Stimulated activated naive CD8-positive, alpha-beta T cell treated with anti-CD3 and anti-CD28 coated beads, Interleukin-15, amount 100 ng/mL, for 72 hours (primary cell): Measurements from ENCODE around the gene CNRIP1.

Experiments used
- ATAC-seq: fragments of 150-1000 bp; cut with Tn5 transposase; 2 replicates; pipeline ENCODE4 v1.10.0; 2021; ENCODE audit warnings: mild to moderate bottlenecking, moderate library complexity
- DNase-seq, 2 donors: peaks; one replicate each; pipeline ENCODE4 v3.0.0; 2021 to 2022
- H3K27ac Mint-ChIP-seq, 2 donors: one replicate each; pipeline ENCODE4 v1.8.0; 2022; ENCODE audit warnings: mild to moderate bottlenecking in 2 of 2, mixed read lengths in 2 of 2, moderate library complexity in 2 of 2
- H3K27me3 Mint-ChIP-seq: one replicate; pipeline ENCODE4 v1.8.0; 2022; ENCODE audit warnings: mixed read lengths
- H3K4me1 Mint-ChIP-seq: one replicate; pipeline ENCODE4 v1.8.0; 2022; ENCODE audit warnings: mild to moderate bottlenecking, mixed read lengths
- H3K4me3 Mint-ChIP-seq, 2 donors: one replicate each; pipeline ENCODE4 v1.8.0; 2022; ENCODE audit warnings: mild to moderate bottlenecking in 2 of 2, mixed read lengths in 2 of 2, moderate library complexity in 1 of 2
- H3K9me3 Mint-ChIP-seq, 2 donors: one replicate each; pipeline ENCODE4 v1.8.0; 2022; ENCODE audit warnings: mixed read lengths in 2 of 2

The CNRIP1 gene

GRCh38 chr2:68287580-68288441 lies 31.9 kb downstream of the CNRIP1 start:
- no peak for ATAC-seq
- no peaks in the 10 kb centered on the region for H3K4me1 Mint-ChIP-seq
- DNase-seq, result no peak
- peaks cover 53% of the 10 kb centered on the region for H3K27me3 Mint-ChIP-seq
- H3K4me3 Mint-ChIP-seq, result no peak overlapping the region
- H3K27ac Mint-ChIP-seq, result no peak overlapping the region
- no peaks in the 10 kb centered on the region for H3K9me3 Mint-ChIP-seq

GRCh38 chr2:68284896-68285295 lies 34.9 kb downstream of the CNRIP1 start:
- Mint-ChIP-seq H3K27ac (no peak overlapping the region), H3K4me3 (no peak overlapping the region), H3K27me3 (peaks cover 45% of the 10 kb centered on the region), H3K9me3 (no peaks in the 10 kb centered on the region), H3K4me1 (no peaks in the 10 kb centered on the region)
- no peak for DNase-seq
- no peak for ATAC-seq

GRCh38 chr2:68283419-68283812 lies 36.3 kb downstream of the CNRIP1 start:
- no peaks in the 10 kb centered on the region for H3K9me3 Mint-ChIP-seq
- no peak overlapping the region for H3K27ac Mint-ChIP-seq

GRCh38 chr2:68282811-68283418 lies 36.8 kb downstream of the CNRIP1 start:
- Mint-ChIP-seq H3K4me3 (no peak overlapping the region), H3K27me3 (peaks cover 34% of the 10 kb centered on the region), H3K9me3 (no peaks in the 10 kb centered on the region), H3K4me1 (no peaks in the 10 kb centered on the region), H3K27ac (no peak overlapping the region)
- ATAC-seq (peak; percentile 61), DNase-seq (peak; percentile 5 to 12)

More at GRCh38 chr2:68283419-68283812, 36.3 kb downstream of the CNRIP1 start:
- Mint-ChIP-seq H3K4me3 (no peak overlapping the region), H3K4me1 (no peaks in the 10 kb centered on the region), H3K27me3 (peaks cover 39% of the 10 kb centered on the region)
- DNase-seq (no peak), ATAC-seq (no peak)

GRCh38 chr2:68280796-68281195 lies 39.0 kb downstream of the CNRIP1 start:
- DNase-seq (no peak), ATAC-seq (no peak)
- no peaks in the 10 kb centered on the region for H3K9me3 Mint-ChIP-seq
- H3K27me3 Mint-ChIP-seq, result peaks cover 18% of the 10 kb centered on the region
- no peak overlapping the region for H3K4me3 Mint-ChIP-seq
- H3K4me1 Mint-ChIP-seq, result no peaks in the 10 kb centered on the region
- H3K27ac Mint-ChIP-seq, result no peak overlapping the region

- Mint-ChIP-seq H3K27me3 (peaks cover 14% of the 10 kb centered on the region), H3K27ac (no peak overlapping the region), H3K4me1 (no peaks in the 10 kb centered on the region), H3K4me3 (no peak overlapping the region), H3K9me3 (no peaks in the 10 kb centered on the region)
- ATAC-seq, result no peak
- no peak for DNase-seq
These were observed 39.4 kb downstream of the CNRIP1 start for GRCh38 chr2:68280348-68280747.

GRCh38 chr2:68279691-68280090 lies 40.1 kb downstream of the CNRIP1 start:
- Mint-ChIP-seq H3K4me1 (no peaks in the 10 kb centered on the region), H3K4me3 (no peak overlapping the region), H3K27ac (peak overlapping the region in 1 of 2 donors; percentile 19), H3K9me3 (no peaks in the 10 kb centered on the region), H3K27me3 (peaks cover 10% of the 10 kb centered on the region)
- ATAC-seq, result no peak
- no peak for DNase-seq

GRCh38 chr2:68278169-68278568 lies 41.6 kb downstream of the CNRIP1 start:
- H3K4me1 Mint-ChIP-seq, result no peaks in the 10 kb centered on the region
- H3K9me3 Mint-ChIP-seq, result no peaks in the 10 kb centered on the region
- no peak overlapping the region for H3K27ac Mint-ChIP-seq
- no peaks in the 10 kb centered on the region for H3K27me3 Mint-ChIP-seq
- DNase-seq (no peak), ATAC-seq (no peak)
- no peak overlapping the region for H3K4me3 Mint-ChIP-seq

- H3K4me1 Mint-ChIP-seq, result no peaks in the 10 kb centered on the region
- peaks cover 9% of the 10 kb centered on the region for H3K27me3 Mint-ChIP-seq
- H3K4me3 Mint-ChIP-seq, result no peak overlapping the region
- no peak overlapping the region for H3K27ac Mint-ChIP-seq
- no peak for DNase-seq
- no peaks in the 10 kb centered on the region for H3K9me3 Mint-ChIP-seq
- ATAC-seq, result no peak
These were observed 45.7 kb downstream of the CNRIP1 start for GRCh38 chr2:68274022-68274421.

GRCh38 chr2:68272246-68272994 lies 47.3 kb downstream of the CNRIP1 start:
- Mint-ChIP-seq H3K4me3 (no peak overlapping the region), H3K27ac (peak overlapping the region in 1 of 2 donors; percentile 76), H3K4me1 (no peaks in the 10 kb centered on the region), H3K27me3 (peaks cover 17% of the 10 kb centered on the region), H3K9me3 (no peaks in the 10 kb centered on the region)
- ATAC-seq (no peak), DNase-seq (no peak)

GRCh38 chr2:68266655-68267054 lies 53.1 kb downstream of the CNRIP1 start:
- Mint-ChIP-seq H3K27ac (no peak overlapping the region), H3K4me1 (no peaks in the 10 kb centered on the region), H3K9me3 (no peaks in the 10 kb centered on the region), H3K27me3 (peaks cover 24% of the 10 kb centered on the region), H3K4me3 (no peak overlapping the region)
- ATAC-seq (no peak), DNase-seq (no peak)

GRCh38 chr2:68263632-68264031 lies 56.1 kb downstream of the CNRIP1 start:
- Mint-ChIP-seq H3K4me3 (no peak overlapping the region), H3K9me3 (no peaks in the 10 kb centered on the region), H3K27ac (peak overlapping the region in 1 of 2 donors; percentile 49), H3K27me3 (peaks cover 24% of the 10 kb centered on the region), H3K4me1 (no peaks in the 10 kb centered on the region)
- ATAC-seq, result no peak
- no peak for DNase-seq

GRCh38 chr2:68258851-68259250 lies 60.9 kb downstream of the CNRIP1 start:
- no peaks in the 10 kb centered on the region for H3K27me3 Mint-ChIP-seq
- no peak overlapping the region for H3K27ac Mint-ChIP-seq
- H3K9me3 Mint-ChIP-seq, result no peaks in the 10 kb centered on the region
- no peak overlapping the region for H3K4me3 Mint-ChIP-seq
- no peak for ATAC-seq
- H3K4me1 Mint-ChIP-seq, result peaks cover 15% of the 10 kb centered on the region
- DNase-seq, result no peak

GRCh38 chr2:68256093-68256450 lies 63.7 kb downstream of the CNRIP1 start:
- DNase-seq, result no peak
- Mint-ChIP-seq H3K9me3 (no peaks in the 10 kb centered on the region), H3K4me1 (peaks cover 15% of the 10 kb centered on the region), H3K27ac (no peak overlapping the region), H3K27me3 (no peaks in the 10 kb centered on the region), H3K4me3 (no peak overlapping the region)
- no peak for ATAC-seq

GRCh38 chr2:68253219-68254068 lies 66.3 kb downstream of the CNRIP1 start:
- no peak for ATAC-seq
- DNase-seq, result peak; percentile 19 to 33
- Mint-ChIP-seq H3K4me1 (peaks cover 21% of the 10 kb centered on the region), H3K9me3 (no peaks in the 10 kb centered on the region), H3K27ac (peak overlapping the region; percentile 91 to 98), H3K27me3 (no peaks in the 10 kb centered on the region), H3K4me3 (peak overlapping the region; percentile 96 to 97)
